ENCODE results near the gene CES4A. TPM values are rescaled to one million over a fixed set of nuclear protein-coding genes. Genes with fewer than 3 reads are reported as not detected.

Gene CES4A
- total RNA-seq, 1 experiment from 2014 or later, result 0.61 TPM

- 0 out of 2 replicates have a peak, but pooled peaks have one; percentile 59 for TF ChIP-seq MLX (CRISPR knock-in tag; IDR thresholded peaks at IDR 0.05)
- no peak for TF ChIP-seq NR2C2 (CRISPR knock-in tag; IDR thresholded peaks at IDR 0.05)
- TF ChIP-seq SOX15 (CRISPR knock-in tag; IDR thresholded peaks at IDR 0.05), result no peak
- TF ChIP-seq ZNF138 (CRISPR knock-in tag; conservative IDR thresholded peaks at IDR 0.05), result peak; percentile 18; the same call in 1 of the 2 replicates
- TF ChIP-seq GTF2I (CRISPR knock-in tag; conservative IDR thresholded peaks at IDR 0.05), result no peak
- TF ChIP-seq FOXK1 (CRISPR knock-in tag; IDR thresholded peaks at IDR 0.05), result no peak
- peak; percentile 87; the same call in 1 of the 2 replicates for TF ChIP-seq RELA (CRISPR knock-in tag; IDR thresholded peaks at IDR 0.05; ENCODE audit: borderline replicate concordance)
- TF ChIP-seq MAX (CRISPR knock-in tag; IDR thresholded peaks at IDR 0.05), result peak; percentile 93
- 0 out of 2 replicates have a peak, but pooled peaks have one; percentile 34 for TF ChIP-seq ESRRA (CRISPR knock-in tag; IDR thresholded peaks at IDR 0.05; ENCODE audit: borderline replicate concordance)
- TF ChIP-seq CBFB (CRISPR knock-in tag; IDR thresholded peaks at IDR 0.05; ENCODE audit: low read depth), result no peak
- TF ChIP-seq CREM (CRISPR knock-in tag; IDR thresholded peaks at IDR 0.05), result 0 out of 2 replicates have a peak, but pooled peaks have one; percentile 51
- TF ChIP-seq ZBTB21 (CRISPR knock-in tag; IDR thresholded peaks at IDR 0.05; ENCODE audit: borderline replicate concordance), result 0 out of 2 replicates have a peak, but pooled peaks have one; percentile 31
- 0 out of 2 replicates have a peak, but pooled peaks have one; percentile 39 for TF ChIP-seq FOXP4 (CRISPR knock-in tag; IDR thresholded peaks at IDR 0.05)
- no peak; the same call in 1 of the 2 replicates for TF ChIP-seq E2F4 (CRISPR knock-in tag; IDR thresholded peaks at IDR 0.05; ENCODE audit: borderline replicate concordance, low read depth)
- TF ChIP-seq HMGA2 (CRISPR knock-in tag; IDR thresholded peaks at IDR 0.05), result no peak
Measured at GRCh38 chr16:67000384-67001351, 12.3 kb downstream of the CES4A start (continued).

GRCh38 chr16:67001726-67002125 lies 13.3 kb downstream of the CES4A start:
- H3K9me3 Mint-ChIP-seq, result no peaks in the 10 kb centered on the region
- ATAC-seq, result no peak
- peaks cover 4% of the 10 kb centered on the region for H3K4me1 Mint-ChIP-seq
- no peak for DNase-seq (ENCODE audit: low spot score)
- POLR2A ChIA-PET, result no interaction called here
- peak overlapping the region; percentile 50 for H3K4me3 Mint-ChIP-seq
- CTCF ChIA-PET, result interaction anchor here (1.0 kb wide), 1 partner anchor 16 kb away, joined by 3 read pairs; no protein-coding TSS in a partner anchor
- H3K27me3 Mint-ChIP-seq (ENCODE audit: low read depth), result peaks cover 81% of the 10 kb centered on the region
- H3K36me3 Mint-ChIP-seq, result no peaks in the 10 kb centered on the region
- TF ChIP-seq ETV6 (CRISPR knock-in tag; IDR thresholded peaks at IDR 0.05), result no peak
- no peak for TF ChIP-seq STAT6 (CRISPR knock-in tag; conservative IDR thresholded peaks at IDR 0.05; ENCODE audit: low read depth)
- no peak overlapping the region for H3K27ac Mint-ChIP-seq

All from WTC11 (cell line).